Kidney (tissue), 14 donors: ENCODE results near the gene SLC25A30. TPM values are rescaled to one million over a fixed set of nuclear protein-coding genes. Genes with fewer than 3 reads are reported as not detected.

ENCODE experiments used
- DNase-seq, 5 donors: peaks; one replicate each; pipeline ENCODE4 v3.0.0-alpha.2; 2013 to 2020
- FAIRE-seq: peaks from 2 replicates; lab custom pipeline; 2012; peaks lifted over from hg19 to GRCh38; lab: Jason Lieb, UNC
- H3K27ac ChIP-seq, 2 donors: one replicate each; pipeline ENCODE4 v1.7.0; 2013; ENCODE audit warnings: low read depth in 2 of 2, low read length in 2 of 2, inconsistent platforms in 1 of 2
- H3K27me3 ChIP-seq: one replicate; pipeline ENCODE4 v1.7.1; 2013; ENCODE audit warnings: low read length, inconsistent platforms; ENCODE audit not compliant: control insufficient read depth, insufficient read depth
- H3K36me3 ChIP-seq, 3 donors: one replicate each; pipeline versions ENCODE4 v1.7.0 to v1.7.1; 2013; ENCODE audit warnings: low read length in 3 of 3, control low read depth in 1 of 3, inconsistent platforms in 1 of 3; ENCODE audit not compliant: insufficient read depth in 3 of 3, control insufficient read depth in 2 of 3
- H3K4me1 ChIP-seq, 3 donors: one replicate each; pipeline versions ENCODE4 v1.7.0 to v1.7.1; 2013; ENCODE audit warnings: low read length in 3 of 3, inconsistent platforms in 1 of 3, low read depth in 1 of 3; ENCODE audit not compliant: control insufficient read depth in 2 of 3, insufficient read depth in 2 of 3
- H3K4me3 ChIP-seq, 3 donors: one replicate each; pipeline versions ENCODE4 v1.7.0 to v1.8.1; 2013; ENCODE audit warnings: low read length in 3 of 3, control low read depth in 1 of 3, inconsistent platforms in 1 of 3
- H3K9ac ChIP-seq, 3 donors: one replicate each; pipeline versions ENCODE4 v1.7.0 to v1.7.1; 2013; ENCODE audit warnings: low read length in 3 of 3, control low read depth in 1 of 3, inconsistent platforms in 1 of 3
- H3K9me3 ChIP-seq, 3 donors: one replicate each; pipeline versions ENCODE4 v1.7.0 to v1.7.1; 2013; ENCODE audit warnings: low read length in 3 of 3, control low read depth in 1 of 3, inconsistent platforms in 1 of 3; ENCODE audit not compliant: control insufficient read depth in 2 of 3, insufficient read depth in 1 of 3
- CTCF ChIP-seq: IDR thresholded peaks from 3 replicates; pipeline ENCODE4 v1.5.1; 2012; ENCODE audit warnings: mild to moderate bottlenecking, moderate library complexity, borderline replicate concordance; ENCODE audit not compliant: insufficient read depth; ENCODE audit errors: extremely low read depth
- intact Hi-C: fragments of 100-400 bp; cut with DNase I; formaldehyde crosslinking; loops from one replicate; pipeline ENCODE4 v1.11.1; 2022
- polyA plus RNA-seq: library from polyadenylated mRNA; stranded (reverse); fragments of 350-450 nt; fragmentation: Illumina TruSeq; extraction: RNeasy Lipid Tissue Mini Kit (QIAGEN cat#74804); gene quantifications from one replicate; pipeline ENCODE4 v1.2.3, GENCODE V29; 2014; ENCODE audit warnings: low read depth, low replicate concordance; ENCODE audit not compliant: insufficient read depth
- total RNA-seq: library from RNA; stranded (reverse); fragmentation: NEBNext Ultra II Directional; extraction: Animal tissue kit (Norgen Biotek cat#: 25700); gene quantifications from one replicate; pipeline ENCODE4 v1.2.1, GENCODE V29; 2021
- donor health status: control.
- donor health status: control.
- donor health status: control.
- donor health status: control.
- donor health status: control.
- donor health status: DM: yes; HTN: yes; CAD: no.
- donor health status: Normal renal cell carcinoma (clear cell type).

The SLC25A30 gene
- total and polyA plus RNA-seq, 2 donors from 2014 or later = 32.9 to 47.1 TPM

- intact Hi-C loops = no loop called here
- no peaks in the 10 kb centered on the region for H3K27me3 ChIP-seq
- DNase-seq (no peak), FAIRE-seq (no peak)
- H3K27ac ChIP-seq = no peak overlapping the region
- TF ChIP-seq CTCF = no peak
- H3K36me3 ChIP-seq = peaks cover 0 to 17% (median 12%) of the 10 kb centered on the region in 3 donors
- H3K9me3 ChIP-seq = no peaks in the 10 kb centered on the region
- H3K4me1 ChIP-seq = no peaks in the 10 kb centered on the region
- no peak overlapping the region for H3K4me3 ChIP-seq
- H3K9ac ChIP-seq = no peak overlapping the region
Observed at GRCh38 chr13:45356966-45357672, 61.1 kb downstream of the SLC25A30 start.

- no peak for TF ChIP-seq CTCF
- Histone ChIP-seq H3K9ac (no peak overlapping the region), H3K9me3 (no peaks in the 10 kb centered on the region), H3K36me3 (peaks cover 0 to 15% (median 13%) of the 10 kb centered on the region in 3 donors), H3K4me1 (no peaks in the 10 kb centered on the region), H3K27me3 (no peaks in the 10 kb centered on the region), H3K4me3 (no peak overlapping the region), H3K27ac (no peak overlapping the region)
- no peak for DNase-seq
- intact Hi-C loops = no loop called here
- FAIRE-seq = no peak
Observed at GRCh38 chr13:45353895-45354294, 64.3 kb downstream of the SLC25A30 start.

- no peak overlapping the region for H3K4me3 ChIP-seq
- H3K27ac ChIP-seq = no peak overlapping the region
- H3K9ac ChIP-seq = no peak overlapping the region
- FAIRE-seq = no peak
- intact Hi-C loops = no loop called here
- no peak for TF ChIP-seq CTCF
- H3K4me1 ChIP-seq = no peaks in the 10 kb centered on the region
- peaks cover 0 to 15% (median 12%) of the 10 kb centered on the region in 3 donors for H3K36me3 ChIP-seq
- no peaks in the 10 kb centered on the region for H3K9me3 ChIP-seq
- H3K27me3 ChIP-seq = no peaks in the 10 kb centered on the region
- DNase-seq = no peak
Observed at GRCh38 chr13:45352031-45352430, 66.1 kb downstream of the SLC25A30 start.
